ENCODE measurements around the gene LAMA2. TPM values are rescaled to one million over a fixed set of nuclear protein-coding genes. Genes with fewer than 3 reads are reported as not detected.
A peak's percentile ranks its signal among the peaks of the same experiment; 100 is the strongest.

Gene LAMA2
- total and polyA plus RNA-seq, 8 donors = 3.4 to 110 (median 31.6) TPM

- no peak overlapping the region for H3K27ac ChIP-seq
- intact Hi-C loops (cut with DNase I; ENCODE audit: low total_unique reads) = no loop called here
- peak in 1 of 2 donors; percentile 15 for DNase-seq
- H3K4me3 ChIP-seq = no peak overlapping the region
- peaks cover 0 to 19% (median 3%) of the 10 kb centered on the region in 4 donors for H3K36me3 ChIP-seq
- no peaks in the 10 kb centered on the region for H3K4me1 ChIP-seq
- H3K27me3 ChIP-seq = no peaks in the 10 kb centered on the region
- TF ChIP-seq CTCF (IDR thresholded peaks at IDR 0.05) (no peak), POLR2AphosphoS5 (IDR thresholded peaks at IDR 0.05) (no peak), EP300 (IDR thresholded peaks at IDR 0.05) (no peak), POLR2A (IDR thresholded peaks at IDR 0.05) (no peak)
- 75 to 96% (median 92%) methylated on average over 2 of the region's 2 CpGs for WGBS, 5 donors
- H3K9me3 ChIP-seq = no peaks in the 10 kb centered on the region
These were observed 547.0 kb downstream of the LAMA2 start for GRCh38 chr6:129429956-129430355.

DNA sequence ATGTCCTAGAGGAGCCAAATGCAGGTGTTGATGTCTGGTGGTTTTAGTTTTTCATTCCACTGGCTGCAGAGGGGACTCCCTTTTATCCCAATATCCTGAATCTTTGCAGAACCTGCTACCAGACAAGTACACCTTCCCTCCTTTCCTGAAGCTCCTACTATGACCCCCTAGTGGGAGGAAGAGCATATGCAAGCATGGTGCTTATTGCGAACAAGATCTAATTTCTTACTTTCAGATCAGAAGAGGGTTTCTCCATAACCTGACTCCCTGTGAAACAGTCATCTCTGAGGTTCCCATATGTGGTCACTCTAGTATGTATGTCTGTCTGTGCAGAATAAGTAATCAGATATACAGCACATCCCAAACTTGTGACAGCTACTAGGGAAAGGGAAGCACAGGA is 549.8 kb downstream of the LAMA2 start:
- WGBS, 5 donors = 91 to 95% (median 94%) methylated on average over 1 of the region's 1 CpG
- Histone ChIP-seq H3K9me3 (no peaks in the 10 kb centered on the region), H3K4me3 (no peak overlapping the region), H3K36me3 (peaks cover 0 to 12% (median 3%) of the 10 kb centered on the region in 4 donors), H3K4me1 (no peaks in the 10 kb centered on the region), H3K27me3 (no peaks in the 10 kb centered on the region), H3K27ac (no peak overlapping the region)
- DNase-seq = no peak
- TF ChIP-seq POLR2A (IDR thresholded peaks at IDR 0.05) (no peak), CTCF (IDR thresholded peaks at IDR 0.05) (no peak)
- intact Hi-C loops (cut with DNase I; ENCODE audit: low total_unique reads) = no loop called here

DNA sequence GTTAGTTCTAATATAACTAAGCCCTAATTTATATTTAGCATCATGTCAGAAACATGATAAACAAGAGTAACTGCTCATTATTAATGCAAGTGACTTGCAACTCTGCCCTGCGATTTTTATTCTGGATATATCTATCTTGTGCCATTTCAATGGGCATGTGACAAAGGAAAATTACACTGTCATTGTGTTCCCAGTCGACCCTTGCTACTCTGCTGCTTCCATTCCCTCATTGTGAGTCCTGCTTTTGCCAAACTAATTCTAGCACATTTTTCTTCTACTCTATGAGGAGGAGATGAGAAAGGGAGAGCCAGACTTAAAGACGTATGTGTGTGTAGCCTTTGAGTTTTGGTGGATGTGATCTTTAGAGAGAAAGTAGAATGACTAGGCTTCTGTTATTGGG is 551.2 kb downstream of the LAMA2 start:
- H3K27ac ChIP-seq = no peak overlapping the region

GRCh38 chr6:129440691-129441090 is 557.8 kb downstream of the LAMA2 start:
- 49 to 58% (median 50%) methylated on average over 8 of the region's 8 CpGs for WGBS, 5 donors
- Histone ChIP-seq H3K9me3 (no peaks in the 10 kb centered on the region), H3K27ac (no peak overlapping the region), H3K36me3 (peaks cover 0 to 26% (median 17%) of the 10 kb centered on the region in 4 donors), H3K4me1 (no peaks in the 10 kb centered on the region), H3K4me3 (no peak overlapping the region), H3K27me3 (no peaks in the 10 kb centered on the region)
- DNase-seq = peak in 1 of 2 donors; percentile 9
- no peak for TF ChIP-seq POLR2A (IDR thresholded peaks at IDR 0.05)
- intact Hi-C loops (cut with DNase I; ENCODE audit: low total_unique reads) = no loop called here

More for the DNA sequence above, 551.2 kb downstream of the LAMA2 start:
- WGBS, 5 donors = 75 to 89% (median 78%) methylated on average over 3 of the region's 3 CpGs
- Histone ChIP-seq H3K36me3 (peaks cover 0 to 11% (median 2%) of the 10 kb centered on the region in 4 donors), H3K27me3 (no peaks in the 10 kb centered on the region), H3K9me3 (no peaks in the 10 kb centered on the region), H3K4me1 (no peaks in the 10 kb centered on the region), H3K4me3 (no peak overlapping the region)
- TF ChIP-seq POLR2AphosphoS5 (IDR thresholded peaks at IDR 0.05) (no peak), CTCF (IDR thresholded peaks at IDR 0.05) (no peak), POLR2A (IDR thresholded peaks at IDR 0.05) (no peak), EP300 (IDR thresholded peaks at IDR 0.05) (no peak)
- no peak for DNase-seq
- intact Hi-C loops (cut with DNase I; ENCODE audit: low total_unique reads) = no loop called here

- 83 to 92% (median 88%) methylated on average over 3 of the region's 3 CpGs for WGBS, 5 donors
- no peak overlapping the region for H3K4me3 ChIP-seq
- TF ChIP-seq POLR2A (IDR thresholded peaks at IDR 0.05) (no peak), POLR2AphosphoS5 (IDR thresholded peaks at IDR 0.05) (no peak), CTCF (IDR thresholded peaks at IDR 0.05) (no peak), EP300 (IDR thresholded peaks at IDR 0.05) (no peak)
These were observed 561.7 kb downstream of the LAMA2 start for GRCh38 chr6:129444683-129445082.

More at GRCh38 chr6:129444683-129445082, 561.7 kb downstream of the LAMA2 start:
- no peaks in the 10 kb centered on the region for H3K9me3 ChIP-seq
- no peaks in the 10 kb centered on the region for H3K27me3 ChIP-seq
- DNase-seq = no peak
- H3K27ac ChIP-seq = no peak overlapping the region
- no peaks in the 10 kb centered on the region for H3K4me1 ChIP-seq
- intact Hi-C loops (cut with DNase I; ENCODE audit: low total_unique reads) = no loop called here
- H3K36me3 ChIP-seq = peaks cover 0 to 23% (median 13%) of the 10 kb centered on the region in 4 donors

All from stomach (tissue), 9 donors.